ENCODE measurements around the gene TRAF1.
A peak's percentile ranks its signal among the peaks of the same experiment; 100 is the strongest.

Gene TRAF1

GRCh38 chr9:120892748-120893610, 33.6 kb downstream of the TRAF1 start:
- TF ChIP-seq EZH2phosphoT487 (IDR thresholded peaks at IDR 0.05; ENCODE audit: borderline replicate concordance) (no peak), CTCF (conservative IDR thresholded peaks at IDR 0.05; ENCODE audit: low read length) (no peak)
- peak overlapping the region; percentile 71 for H3K4me2 ChIP-seq (ENCODE audit: low read depth, low read length, poor library complexity, severe bottlenecking)
- peak overlapping the region; percentile 62 for H3K9ac ChIP-seq (ENCODE audit: low read depth, low read length, poor library complexity, severe bottlenecking)
- peaks cover 71% of the 10 kb centered on the region for H3K4me1 ChIP-seq (ENCODE audit: insufficient read depth, low read length, poor library complexity, severe bottlenecking)
- H3K27me3 ChIP-seq (ENCODE audit: insufficient read depth, low read length, poor library complexity, severe bottlenecking): no peaks in the 10 kb centered on the region
- H3K9me3 ChIP-seq (ENCODE audit: insufficient read depth, low read depth, low read length): no peaks in the 10 kb centered on the region
- H3F3A ChIP-seq (ENCODE audit: low read depth): peaks cover 13% of the 10 kb centered on the region; the same call in 1 of the 2 replicates
- no peaks in the 10 kb centered on the region for H3K36me3 ChIP-seq (ENCODE audit: insufficient read depth, low read length)
- H2AFZ ChIP-seq (ENCODE audit: low read length): no peak overlapping the region
- H3K4me3 ChIP-seq (ENCODE audit: low read length, poor library complexity, severe bottlenecking): peak overlapping the region; percentile 22
- H3K9me2 ChIP-seq (replicated peaks; ENCODE audit: low read depth, low read length): no peaks in the 10 kb centered on the region
- H3K79me2 ChIP-seq (ENCODE audit: insufficient read depth, low read length): no peaks in the 10 kb centered on the region
- no peaks in the 10 kb centered on the region for H4K20me1 ChIP-seq (ENCODE audit: insufficient read depth, low read length, poor library complexity, severe bottlenecking)

GRCh38 chr9:120891884-120892747, 34.5 kb downstream of the TRAF1 start:
- peak overlapping the region; percentile 62 for H3K9ac ChIP-seq (ENCODE audit: low read depth, low read length, poor library complexity, severe bottlenecking)
- no peaks in the 10 kb centered on the region for H3K9me2 ChIP-seq (replicated peaks; ENCODE audit: low read depth, low read length)
- no peaks in the 10 kb centered on the region for H3K36me3 ChIP-seq (ENCODE audit: insufficient read depth, low read length)
- no peaks in the 10 kb centered on the region for H3K9me3 ChIP-seq (ENCODE audit: insufficient read depth, low read depth, low read length)
- peak overlapping the region; percentile 22 for H3K4me3 ChIP-seq (ENCODE audit: low read length, poor library complexity, severe bottlenecking)
- H3K27me3 ChIP-seq (ENCODE audit: insufficient read depth, low read length, poor library complexity, severe bottlenecking): no peaks in the 10 kb centered on the region
- H3K4me1 ChIP-seq (ENCODE audit: insufficient read depth, low read length, poor library complexity, severe bottlenecking): peaks cover 65% of the 10 kb centered on the region
- H4K20me1 ChIP-seq (ENCODE audit: insufficient read depth, low read length, poor library complexity, severe bottlenecking): no peaks in the 10 kb centered on the region
- TF ChIP-seq CTCF (conservative IDR thresholded peaks at IDR 0.05; ENCODE audit: low read length): no peak
- TF ChIP-seq EZH2phosphoT487 (IDR thresholded peaks at IDR 0.05; ENCODE audit: borderline replicate concordance): no peak
- H3K4me2 ChIP-seq (ENCODE audit: low read depth, low read length, poor library complexity, severe bottlenecking): peak overlapping the region; percentile 71
- H2AFZ ChIP-seq (ENCODE audit: low read length): no peak overlapping the region
- no peaks in the 10 kb centered on the region for H3K79me2 ChIP-seq (ENCODE audit: insufficient read depth, low read length)
- peaks cover 13% of the 10 kb centered on the region; the same call in 1 of the 2 replicates for H3F3A ChIP-seq (ENCODE audit: low read depth)

- no peaks in the 10 kb centered on the region for H3K9me2 ChIP-seq (replicated peaks; ENCODE audit: low read depth, low read length)
- H3K79me2 ChIP-seq (ENCODE audit: insufficient read depth, low read length): no peaks in the 10 kb centered on the region
- H3K4me1 ChIP-seq (ENCODE audit: insufficient read depth, low read length, poor library complexity, severe bottlenecking): peaks cover 67% of the 10 kb centered on the region
- no peaks in the 10 kb centered on the region for H4K20me1 ChIP-seq (ENCODE audit: insufficient read depth, low read length, poor library complexity, severe bottlenecking)
- no peaks in the 10 kb centered on the region for H3K9me3 ChIP-seq (ENCODE audit: insufficient read depth, low read depth, low read length)
- H3K9ac ChIP-seq (ENCODE audit: low read depth, low read length, poor library complexity, severe bottlenecking): peak overlapping the region; percentile 62
- TF ChIP-seq CTCF (conservative IDR thresholded peaks at IDR 0.05; ENCODE audit: low read length) (no peak), EZH2phosphoT487 (IDR thresholded peaks at IDR 0.05; ENCODE audit: borderline replicate concordance) (no peak)
- no peaks in the 10 kb centered on the region for H3K36me3 ChIP-seq (ENCODE audit: insufficient read depth, low read length)
- H3K4me2 ChIP-seq (ENCODE audit: low read depth, low read length, poor library complexity, severe bottlenecking): peak overlapping the region; percentile 71
- peaks cover 9% of the 10 kb centered on the region; the same call in 1 of the 2 replicates for H3F3A ChIP-seq (ENCODE audit: low read depth)
- H3K27me3 ChIP-seq (ENCODE audit: insufficient read depth, low read length, poor library complexity, severe bottlenecking): no peaks in the 10 kb centered on the region
- H2AFZ ChIP-seq (ENCODE audit: low read length): no peak overlapping the region
- H3K4me3 ChIP-seq (ENCODE audit: low read length, poor library complexity, severe bottlenecking): peak overlapping the region; percentile 0
Observed at GRCh38 chr9:120891245-120891883, 35.2 kb downstream of the TRAF1 start.
